ENCODE data around the gene APOA4. TPM values are rescaled to one million over a fixed set of nuclear protein-coding genes. Genes with fewer than 3 reads are reported as not detected.

APOA4 gene
- total RNA-seq = not detected

DNA sequence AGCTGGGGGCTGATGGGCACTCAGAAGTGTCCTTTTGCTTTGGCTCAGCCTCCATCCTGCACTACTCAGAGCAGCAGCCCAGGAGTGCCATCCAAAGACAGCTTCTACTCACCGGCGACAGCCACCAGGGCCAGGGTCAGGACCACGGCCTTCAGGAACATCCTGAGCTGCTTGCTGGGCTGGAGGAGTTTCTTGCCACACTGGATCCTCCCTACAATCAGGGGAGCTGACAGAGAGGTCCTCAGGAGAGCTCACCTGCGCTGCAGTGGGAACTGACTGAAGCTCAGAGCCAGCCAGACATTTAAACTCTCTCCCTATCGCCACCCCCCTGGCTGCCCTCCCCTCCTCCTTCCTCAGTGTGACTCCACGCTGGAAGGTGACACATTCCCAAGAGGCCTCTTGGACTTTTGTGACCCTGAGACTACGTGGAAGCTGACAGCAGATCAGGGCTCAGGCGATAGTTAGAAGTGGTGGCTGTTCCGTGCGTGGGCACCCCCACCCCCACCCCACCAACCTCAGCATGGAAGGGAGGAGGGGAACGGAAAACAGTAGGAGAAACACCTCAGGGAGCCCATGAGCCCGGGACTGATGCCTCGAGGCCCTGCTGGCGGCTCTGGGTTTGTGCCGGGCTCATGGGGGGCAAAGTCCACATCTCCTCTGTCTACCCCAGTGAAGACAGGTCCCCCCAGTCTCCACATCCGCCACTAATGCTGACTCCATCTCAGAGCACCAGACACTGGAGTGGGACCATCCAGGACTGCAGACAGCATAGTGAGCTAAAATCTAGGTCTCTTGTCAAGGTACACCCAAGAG lies at the start of gene APOA4:
Gene APOA4 (minus strand): TSS at position 274 of the 813 bp plus-strand sequence. CDS start 113 bp downstream, at position 161.
- POLR2A ChIA-PET = interaction anchor here (0.7 to 1.1 kb wide), 3 partner anchors 13 to 342 kb away, joined by 3 read pairs; no protein-coding TSS in a partner anchor
- DNase-seq (no peak), ATAC-seq (no peak)
- Mint-ChIP-seq H3K27ac (no peak within 1 kb of the TSS), H3K36me3 (ENCODE audit: low read depth) (no peaks in the 10 kb centered on the region), H3K4me1 (no peaks in the 10 kb centered on the region), H3K9me3 (ENCODE audit: low read depth) (no peaks in the 10 kb centered on the region), H3K27me3 (no peaks in the 10 kb centered on the region), H3K4me3 (no peak within 1 kb of the TSS)
- CTCF ChIA-PET = interaction anchor here (0.6 to 1.7 kb wide), 5 partner anchors 10 to 283 kb away, joined by 3 to 5 read pairs (median 3); partner anchors contain the start of gene APOA5
- intact Hi-C loops (cut with DNase I, micrococcal nuclease) = no loop called here

DNA sequence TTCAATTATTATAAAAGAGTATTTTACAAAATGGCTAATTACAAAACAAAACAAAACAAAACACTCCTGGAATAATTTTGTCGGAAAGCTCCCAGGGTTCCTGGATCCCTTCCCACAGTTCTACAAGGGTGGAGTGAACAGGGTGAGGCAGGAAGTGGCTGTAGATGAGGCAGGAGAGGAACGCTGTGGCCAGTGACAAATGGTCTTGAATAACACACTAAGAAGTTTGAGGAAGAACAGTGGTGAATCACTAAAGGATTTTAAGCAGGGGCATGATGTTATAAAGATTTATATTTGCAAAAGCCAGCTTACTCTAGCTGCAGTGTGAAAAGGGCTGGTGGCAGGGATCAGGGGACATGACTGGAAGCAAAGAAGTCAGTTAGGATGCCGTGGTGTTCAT lies 48.1 kb upstream of the APOA4 start:
- CTCF ChIA-PET = interaction anchor here (0.7 kb wide), 1 partner anchor 9 kb away, joined by 3 read pairs; no protein-coding TSS in a partner anchor
- DNase-seq = no peak
- H3K4me1 Mint-ChIP-seq = peaks cover 6% of the 10 kb centered on the region

DNA sequence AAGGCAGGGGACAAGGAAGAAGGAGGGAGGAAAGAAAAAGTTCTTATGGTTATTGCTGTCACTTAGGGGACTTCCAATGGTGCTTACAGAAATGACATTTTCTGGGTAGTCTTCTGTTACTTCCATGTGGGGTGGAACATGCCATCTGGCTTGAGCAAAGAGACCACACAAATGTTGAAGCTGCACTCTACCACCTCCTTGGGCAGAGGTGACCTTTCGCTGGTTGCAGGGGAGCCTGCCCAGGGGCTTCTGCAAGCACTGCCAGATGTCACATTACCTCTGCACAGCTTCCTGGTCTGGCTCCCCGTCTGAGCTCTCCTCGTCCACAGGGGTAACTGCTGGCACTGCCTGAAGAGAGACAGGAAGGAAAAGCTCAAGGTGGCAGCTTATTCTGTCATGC lies 47.0 kb upstream of the APOA4 start:
- no peak for ATAC-seq
- peak overlapping the region; percentile 55 for H3K27ac Mint-ChIP-seq
- ChIA-PET CTCF (interaction anchor here (1.0 to 1.3 kb wide), 2 partner anchors 9 to 236 kb away, joined by 3 to 7 read pairs; no protein-coding TSS in a partner anchor), POLR2A (no interaction called here)
- peaks cover 6% of the 10 kb centered on the region for H3K4me1 Mint-ChIP-seq
- intact Hi-C loops (cut with DNase I, micrococcal nuclease) = no loop called here
- H3K4me3 Mint-ChIP-seq = no peak overlapping the region
- H3K27me3 Mint-ChIP-seq = no peaks in the 10 kb centered on the region
- DNase-seq = no peak
- no peaks in the 10 kb centered on the region for H3K9me3 Mint-ChIP-seq (ENCODE audit: low read depth)
- H3K36me3 Mint-ChIP-seq (ENCODE audit: low read depth) = peaks cover 35% of the 10 kb centered on the region

More for the DNA sequence above, 48.1 kb upstream of the APOA4 start:
- Mint-ChIP-seq H3K27me3 (no peaks in the 10 kb centered on the region), H3K36me3 (ENCODE audit: low read depth) (peaks cover 36% of the 10 kb centered on the region), H3K9me3 (ENCODE audit: low read depth) (no peaks in the 10 kb centered on the region), H3K27ac (no peak overlapping the region), H3K4me3 (no peak overlapping the region)
- POLR2A ChIA-PET = no interaction called here
- intact Hi-C loops (cut with DNase I, micrococcal nuclease) = no loop called here
- ATAC-seq = no peak

DNA sequence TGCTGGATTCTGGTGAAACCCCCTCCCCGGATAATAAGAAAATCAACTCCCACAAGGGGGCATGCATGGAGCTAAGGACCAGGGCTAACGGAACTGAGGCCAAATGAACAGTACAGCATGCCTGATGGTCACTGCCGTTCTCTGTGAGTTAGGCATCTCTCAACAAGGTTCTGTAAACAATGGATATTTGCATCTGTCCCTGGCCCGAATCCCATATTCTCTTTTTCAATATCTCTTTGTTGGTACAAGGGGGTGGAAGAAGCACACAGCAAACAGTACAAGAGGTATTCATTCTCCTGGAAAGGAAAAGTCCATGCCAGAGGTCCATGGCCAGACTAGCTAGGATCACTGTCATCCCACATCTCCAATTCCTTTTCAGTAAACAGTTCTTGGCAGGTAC lies 46.5 kb upstream of the APOA4 start:
- intact Hi-C loops (cut with DNase I, micrococcal nuclease) = no loop called here
- H3K4me1 Mint-ChIP-seq = peaks cover 6% of the 10 kb centered on the region
- ATAC-seq = no peak
- no peaks in the 10 kb centered on the region for H3K9me3 Mint-ChIP-seq (ENCODE audit: low read depth)
- DNase-seq = no peak
- H3K27me3 Mint-ChIP-seq = no peaks in the 10 kb centered on the region
- peaks cover 33% of the 10 kb centered on the region for H3K36me3 Mint-ChIP-seq (ENCODE audit: low read depth)
- ChIA-PET POLR2A (interaction anchor here (0.6 kb wide), 1 partner anchor 208 kb away, joined by 3 read pairs; no protein-coding TSS in a partner anchor), CTCF (interaction anchor here (0.8 to 1.3 kb wide), 3 partner anchors 9 to 236 kb away, joined by 3 to 7 read pairs (median 3); no protein-coding TSS in a partner anchor)
- H3K27ac Mint-ChIP-seq = peak overlapping the region; percentile 55
- H3K4me3 Mint-ChIP-seq = no peak overlapping the region

DNA sequence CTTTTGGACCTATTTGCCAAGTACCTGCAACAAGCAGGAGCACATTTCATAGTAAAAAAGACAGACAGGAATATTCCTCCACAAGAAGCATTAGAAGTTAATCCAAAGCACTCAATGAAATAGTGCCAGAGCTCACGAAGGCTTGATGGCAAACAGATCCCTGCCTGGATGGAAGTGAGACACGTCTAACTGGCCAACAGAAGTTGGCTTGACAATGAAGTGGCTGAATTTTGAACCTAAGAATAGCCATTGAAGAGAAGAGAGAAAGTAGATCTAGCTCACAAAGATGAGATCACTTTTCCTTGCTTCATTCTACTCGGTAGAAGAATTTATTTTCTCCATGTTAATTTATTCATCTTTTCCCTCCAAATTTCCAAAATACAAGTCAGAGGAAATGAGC lies 45.0 kb upstream of the APOA4 start:
- no peaks in the 10 kb centered on the region for H3K27me3 Mint-ChIP-seq

DNA sequence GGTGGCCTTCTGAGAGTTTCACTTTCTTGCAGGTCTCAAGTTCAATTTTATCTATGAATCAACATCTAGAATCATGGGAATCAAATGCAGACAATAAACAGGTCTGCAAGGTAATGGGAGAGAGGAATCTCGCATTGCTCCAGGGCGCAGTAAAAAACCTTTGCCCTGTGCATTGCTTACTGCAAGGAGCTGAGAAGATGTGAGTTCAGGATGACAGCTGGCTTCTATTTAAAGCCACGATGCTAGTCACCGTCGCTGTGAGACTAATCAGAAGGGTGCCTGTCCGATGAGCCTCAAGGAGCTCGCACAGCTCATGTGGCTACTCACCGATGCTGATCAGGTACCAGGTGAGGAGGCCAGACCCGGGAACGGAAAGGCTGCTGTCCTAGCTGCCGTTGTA lies 44.5 kb upstream of the APOA4 start:
- ChIA-PET POLR2A (no interaction called here), CTCF (interaction anchor here (0.9 kb wide), 1 partner anchor 63 kb away, joined by 3 read pairs; no protein-coding TSS in a partner anchor)
- H3K9me3 Mint-ChIP-seq (ENCODE audit: low read depth) = no peaks in the 10 kb centered on the region
- intact Hi-C loops (cut with DNase I, micrococcal nuclease) = no loop called here
- peaks cover 31% of the 10 kb centered on the region for H3K36me3 Mint-ChIP-seq (ENCODE audit: low read depth)
- DNase-seq (no peak), ATAC-seq (no peak)
- H3K4me3 Mint-ChIP-seq = no peak overlapping the region
- no peak overlapping the region for H3K27ac Mint-ChIP-seq
- H3K27me3 Mint-ChIP-seq = no peaks in the 10 kb centered on the region
- H3K4me1 Mint-ChIP-seq = peaks cover 6% of the 10 kb centered on the region

More for the DNA sequence above, 45.0 kb upstream of the APOA4 start:
- DNase-seq = no peak
- POLR2A ChIA-PET = no interaction called here
- H3K36me3 Mint-ChIP-seq (ENCODE audit: low read depth) = peaks cover 35% of the 10 kb centered on the region
- CTCF ChIA-PET = no interaction called here
- ATAC-seq = no peak
- H3K4me1 Mint-ChIP-seq = peaks cover 6% of the 10 kb centered on the region
- no peaks in the 10 kb centered on the region for H3K9me3 Mint-ChIP-seq (ENCODE audit: low read depth)
- no peak overlapping the region for H3K4me3 Mint-ChIP-seq
- intact Hi-C loops (cut with DNase I, micrococcal nuclease) = no loop called here
- no peak overlapping the region for H3K27ac Mint-ChIP-seq

DNA sequence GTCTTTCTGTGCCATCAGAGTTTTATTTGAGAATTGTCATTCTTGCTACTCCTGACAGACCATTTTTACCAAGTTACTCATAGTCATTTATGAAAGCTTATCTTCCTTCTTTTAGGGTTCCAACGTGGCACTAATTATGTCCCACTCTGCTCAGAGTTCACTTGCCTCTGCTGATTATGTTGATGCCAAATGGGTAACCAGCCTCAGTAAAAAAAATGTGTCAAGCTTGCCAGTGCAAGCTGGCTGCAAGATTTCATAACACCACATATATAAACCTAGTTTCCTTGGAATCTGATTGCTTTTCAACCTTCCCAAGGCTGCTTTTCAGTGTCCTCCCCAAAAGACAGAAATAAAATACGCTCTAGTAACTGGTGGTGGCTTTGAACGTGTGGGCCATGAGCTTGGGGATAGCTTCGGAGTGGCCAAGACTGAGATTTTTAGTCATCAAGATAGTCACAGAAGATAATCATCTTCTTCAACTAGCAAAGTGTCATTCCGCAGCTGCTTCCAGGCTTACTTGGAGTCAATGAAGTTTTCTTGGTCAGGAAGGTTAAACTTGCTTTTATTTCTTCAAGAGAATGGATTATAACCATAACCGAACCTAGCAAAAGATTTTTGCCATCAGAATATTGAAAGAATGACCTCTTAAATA lies 43.8 kb upstream of the APOA4 start:
- DNase-seq (no peak), ATAC-seq (no peak)
- Mint-ChIP-seq H3K4me3 (no peak overlapping the region), H3K27me3 (no peaks in the 10 kb centered on the region), H3K9me3 (ENCODE audit: low read depth) (no peaks in the 10 kb centered on the region), H3K27ac (no peak overlapping the region), H3K36me3 (ENCODE audit: low read depth) (peaks cover 34% of the 10 kb centered on the region), H3K4me1 (peaks cover 6% of the 10 kb centered on the region)
- POLR2A ChIA-PET = interaction anchor here (0.6 kb wide), 1 partner anchor 111 kb away, joined by 4 read pairs; no protein-coding TSS in a partner anchor
- intact Hi-C loops (cut with DNase I, micrococcal nuclease) = no loop called here
- CTCF ChIA-PET = interaction anchor here (0.9 to 1.3 kb wide), 2 partner anchors 63 to 239 kb away, joined by 3 read pairs; no protein-coding TSS in a partner anchor

DNA sequence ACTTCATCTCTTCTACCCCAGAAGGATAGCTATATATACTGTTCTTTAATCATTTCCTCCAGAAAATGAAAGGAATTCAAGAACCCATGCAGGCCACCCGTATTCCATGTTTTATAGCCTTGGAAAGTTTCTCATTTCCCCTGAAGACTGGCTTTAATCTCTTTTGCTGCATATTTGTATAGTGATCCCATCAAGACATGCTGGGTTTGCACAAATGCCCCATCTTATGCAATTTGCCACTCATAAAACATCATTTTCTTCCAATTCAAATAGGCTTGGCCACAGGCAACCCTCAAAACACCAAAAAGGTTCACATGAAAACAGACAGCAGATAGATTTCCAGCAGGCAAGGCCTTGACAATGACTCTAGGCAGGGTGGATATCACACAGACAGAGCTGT lies 42.6 kb upstream of the APOA4 start:
- Mint-ChIP-seq H3K36me3 (ENCODE audit: low read depth) (peaks cover 41% of the 10 kb centered on the region), H3K27me3 (no peaks in the 10 kb centered on the region), H3K27ac (no peak overlapping the region), H3K4me1 (peaks cover 11% of the 10 kb centered on the region), H3K9me3 (ENCODE audit: low read depth) (no peaks in the 10 kb centered on the region), H3K4me3 (no peak overlapping the region)
- POLR2A ChIA-PET = no interaction called here
- CTCF ChIA-PET = interaction anchor here (1.3 to 1.6 kb wide), 3 partner anchors 74 to 241 kb away, joined by 3 to 8 read pairs (median 4); partner anchors contain the start of gene APOA5
- intact Hi-C loops (cut with DNase I, micrococcal nuclease) = no loop called here
- DNase-seq (no peak), ATAC-seq (no peak)

DNA sequence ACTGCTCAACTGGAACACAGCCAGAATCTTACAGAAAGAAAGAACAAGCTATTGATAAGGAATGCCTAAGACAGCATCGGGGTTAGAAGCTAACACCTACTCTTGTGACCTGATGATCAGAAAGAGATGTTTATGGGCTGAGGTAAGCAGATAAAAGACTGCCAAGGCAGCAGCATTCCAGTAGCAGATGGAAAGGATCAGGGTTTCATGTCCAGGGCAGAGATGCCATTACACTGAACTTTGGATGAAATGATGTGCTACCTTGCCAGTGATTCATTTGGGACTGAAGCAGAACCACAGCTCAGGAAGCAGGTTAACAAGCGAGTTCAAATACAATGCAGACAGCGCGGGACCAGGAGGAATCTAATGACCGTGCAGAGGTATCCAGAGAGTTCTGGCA lies 41.4 kb upstream of the APOA4 start:
- Mint-ChIP-seq H3K27me3 (no peaks in the 10 kb centered on the region), H3K4me3 (no peak overlapping the region), H3K27ac (no peak overlapping the region), H3K4me1 (peaks cover 5% of the 10 kb centered on the region), H3K36me3 (ENCODE audit: low read depth) (peaks cover 37% of the 10 kb centered on the region), H3K9me3 (ENCODE audit: low read depth) (no peaks in the 10 kb centered on the region)
- intact Hi-C loops (cut with DNase I, micrococcal nuclease) = no loop called here
- ChIA-PET CTCF (interaction anchor here (0.6 to 1.6 kb wide), 5 partner anchors 8 to 242 kb away, joined by 3 to 8 read pairs (median 4); partner anchors contain the start of gene APOA5), POLR2A (interaction anchor here (0.7 kb wide), 1 partner anchor 10 kb away, joined by 3 read pairs; no protein-coding TSS in a partner anchor)
- no peak for DNase-seq
- no peak for ATAC-seq

DNA sequence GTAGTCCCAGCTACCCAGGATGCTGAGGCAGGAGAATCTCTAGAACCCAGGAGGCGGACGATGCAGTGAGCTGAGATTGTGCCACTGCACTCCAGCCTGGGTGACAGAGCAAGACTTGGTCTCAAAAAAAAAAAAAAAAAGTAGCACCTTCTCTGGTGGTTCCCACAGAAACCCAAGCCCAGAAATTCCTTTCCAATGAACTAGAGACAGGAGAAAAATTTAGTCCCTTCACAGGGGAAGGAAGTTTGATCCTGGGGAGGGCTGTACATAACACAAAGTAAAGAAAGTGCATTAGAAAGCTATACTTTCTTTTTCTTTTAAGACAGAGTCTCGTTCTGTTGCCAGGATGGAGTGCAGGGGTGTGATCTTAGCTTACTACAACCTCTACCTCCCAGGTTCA lies 39.8 kb upstream of the APOA4 start:
- peaks cover 5% of the 10 kb centered on the region for H3K4me1 Mint-ChIP-seq
- ATAC-seq = no peak
- no peaks in the 10 kb centered on the region for H3K27me3 Mint-ChIP-seq
- no peak for DNase-seq
- H3K9me3 Mint-ChIP-seq (ENCODE audit: low read depth) = no peaks in the 10 kb centered on the region
- no peak overlapping the region for H3K27ac Mint-ChIP-seq
- POLR2A ChIA-PET = no interaction called here
- CTCF ChIA-PET = interaction anchor here (0.7 kb wide), 1 partner anchor 18 kb away, joined by 6 read pairs; no protein-coding TSS in a partner anchor
- peaks cover 42% of the 10 kb centered on the region for H3K36me3 Mint-ChIP-seq (ENCODE audit: low read depth)
- intact Hi-C loops (cut with DNase I, micrococcal nuclease) = no loop called here
- no peak overlapping the region for H3K4me3 Mint-ChIP-seq

DNA sequence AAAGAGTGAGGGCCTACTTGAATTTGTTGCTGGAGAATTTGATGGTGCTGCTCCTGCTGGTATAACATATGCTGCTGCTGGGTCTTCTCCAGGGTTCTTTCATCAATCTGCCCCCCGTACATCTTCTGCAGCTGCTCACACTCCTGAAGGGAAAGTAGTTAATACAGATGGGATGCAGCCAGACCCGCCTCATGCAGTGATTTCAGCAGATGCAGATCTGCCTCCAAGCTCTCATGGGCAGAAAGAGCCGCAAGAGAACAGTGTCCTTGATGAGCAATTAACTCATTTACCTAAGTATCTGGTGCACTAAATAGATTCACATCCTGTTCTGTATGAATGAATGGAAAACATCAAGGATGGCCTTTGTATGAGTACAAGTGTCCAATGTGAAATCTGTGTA lies 39.1 kb upstream of the APOA4 start:
- peaks cover 6% of the 10 kb centered on the region for H3K4me1 Mint-ChIP-seq
- ChIA-PET POLR2A (no interaction called here), CTCF (interaction anchor here (0.6 to 1.1 kb wide), 4 partner anchors 15 to 244 kb away, joined by 3 to 4 read pairs (median 3); no protein-coding TSS in a partner anchor)
- ATAC-seq (no peak), DNase-seq (no peak)
- peak overlapping the region; percentile 28 for H3K27ac Mint-ChIP-seq
- no peak overlapping the region for H3K4me3 Mint-ChIP-seq
- intact Hi-C loops (cut with DNase I, micrococcal nuclease) = no loop called here
- H3K27me3 Mint-ChIP-seq = no peaks in the 10 kb centered on the region
- peaks cover 45% of the 10 kb centered on the region for H3K36me3 Mint-ChIP-seq (ENCODE audit: low read depth)
- no peaks in the 10 kb centered on the region for H3K9me3 Mint-ChIP-seq (ENCODE audit: low read depth)

All from activated CD4-positive, alpha-beta T cell treated with anti-CD3 and anti-CD28 coated beads for 36 hours (primary cell).